Spinal cord (tissue), 10 donors: ENCODE data around the gene MMAB. TPM values are rescaled to one million over a fixed set of nuclear protein-coding genes. Genes with fewer than 3 reads are reported as not detected.
A peak's percentile ranks its signal among the peaks of the same experiment; 100 is the strongest.

Source experiments
- DNase-seq, 6 donors: peaks; one replicate each; pipeline versions ENCODE4 v3.0.0 to v3.0.0-alpha.2; 2013 to 2015; ENCODE audit warnings: low spot score in 6 of 6, low read depth in 4 of 6
- H3K27ac ChIP-seq: one replicate; pipeline ENCODE4 v1.5.1; 2013; ENCODE audit warnings: low read depth, low read length, control low read depth
- H3K27me3 ChIP-seq: one replicate; pipeline ENCODE4 v1.6.1; 2013; ENCODE audit warnings: low read length; ENCODE audit not compliant: control insufficient read depth, insufficient read depth
- H3K36me3 ChIP-seq: one replicate; pipeline ENCODE4 v1.6.1; 2013; ENCODE audit warnings: low read length; ENCODE audit not compliant: control insufficient read depth, insufficient read depth
- H3K4me1 ChIP-seq: one replicate; pipeline ENCODE4 v1.6.1; 2013; ENCODE audit warnings: low read length; ENCODE audit not compliant: control insufficient read depth, insufficient read depth
- H3K4me3 ChIP-seq: one replicate; pipeline ENCODE4 v1.5.1; 2013; ENCODE audit warnings: low read depth, low read length, control low read depth
- H3K9me3 ChIP-seq: one replicate; pipeline ENCODE4 v1.6.1; 2013; ENCODE audit warnings: low read length; ENCODE audit not compliant: control insufficient read depth, insufficient read depth
- WGBS: methylation state at CpG from one replicate; pipeline ENCODE4 v1.1.5; 2013; ENCODE audit warnings: missing lambda C conversion rate; ENCODE audit not compliant: insufficient coverage; 5-methylcytosine and 5-hydroxymethylcytosine counted together
- polyA plus RNA-seq, 2 donors: library from polyadenylated mRNA; unstranded; fragments of 120-200 nt; gene quantifications; one replicate each; pipeline ENCODE4 v1.2.1, GENCODE V29; 2013; ENCODE audit not compliant: insufficient read length in 2 of 2
- total RNA-seq, 2 donors: library from RNA; depleted of rRNA in 1 of 2; stranded (reverse); fragments of 120-200 nt in 1 of 2; fragments of >200 nt in 1 of 2; gene quantifications; one replicate each; pipeline versions ENCODE4 v1.2.3 to v1.2.4, GENCODE V29; 2013 to 2014
- donor health status: healthy.

The MMAB gene
- total and polyA plus RNA-seq, 4 donors, result 21.9 to 59.8 (median 54.2) TPM

DNA sequence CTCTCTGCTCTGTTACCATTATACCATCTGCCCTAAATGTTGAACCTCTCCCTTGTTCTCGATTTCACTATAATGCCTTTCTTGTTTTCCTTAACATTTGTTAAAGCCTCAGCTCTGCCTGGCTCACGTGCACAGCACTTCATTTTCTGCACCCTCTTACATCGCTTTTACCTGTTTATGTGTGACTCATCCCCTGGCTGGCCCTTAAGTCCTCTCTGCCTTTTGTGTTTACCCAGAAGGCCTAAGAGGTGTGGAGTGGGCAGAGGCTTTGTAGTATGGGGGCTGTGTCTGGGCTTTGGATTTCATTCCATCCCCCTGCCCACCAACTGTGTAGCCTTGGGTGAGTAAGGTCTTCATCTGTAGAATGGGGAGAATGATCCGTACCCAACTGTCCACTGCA is 59.3 kb downstream of the MMAB start:
- no peaks in the 10 kb centered on the region for H3K4me1 ChIP-seq
- no peak for DNase-seq
- 80% methylated on average over 3 of the region's 4 CpGs for WGBS
- no peak overlapping the region for H3K4me3 ChIP-seq
- no peak overlapping the region for H3K27ac ChIP-seq
- H3K36me3 ChIP-seq, result peaks cover 67% of the 10 kb centered on the region
- no peaks in the 10 kb centered on the region for H3K27me3 ChIP-seq
- H3K9me3 ChIP-seq, result no peaks in the 10 kb centered on the region

DNA sequence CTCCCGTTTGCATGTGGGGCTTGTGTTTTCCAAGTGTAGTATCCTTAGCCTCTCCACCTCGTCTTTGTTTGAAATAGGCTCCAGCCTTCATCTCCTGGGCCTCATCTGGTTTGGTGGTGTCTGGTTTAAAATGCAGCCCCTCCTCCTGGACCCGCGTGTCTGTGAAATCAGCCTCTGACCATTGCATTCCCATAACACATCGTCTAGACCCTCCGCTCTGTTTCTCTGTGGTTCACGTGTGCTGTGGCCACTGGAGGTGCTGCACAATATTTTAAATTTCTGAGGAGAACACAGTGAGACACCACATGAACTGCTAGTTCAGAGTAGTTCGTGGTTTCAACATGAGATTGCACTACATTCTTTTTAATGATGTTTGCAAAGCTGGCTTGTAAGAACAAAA is 60.3 kb downstream of the MMAB start:
- Histone ChIP-seq H3K27me3 (no peaks in the 10 kb centered on the region), H3K4me3 (no peak overlapping the region), H3K27ac (no peak overlapping the region), H3K4me1 (no peaks in the 10 kb centered on the region), H3K9me3 (no peaks in the 10 kb centered on the region), H3K36me3 (peaks cover 61% of the 10 kb centered on the region)
- WGBS, result 83% methylated on average over 2 of the region's 8 CpGs
- DNase-seq, result no peak

DNA sequence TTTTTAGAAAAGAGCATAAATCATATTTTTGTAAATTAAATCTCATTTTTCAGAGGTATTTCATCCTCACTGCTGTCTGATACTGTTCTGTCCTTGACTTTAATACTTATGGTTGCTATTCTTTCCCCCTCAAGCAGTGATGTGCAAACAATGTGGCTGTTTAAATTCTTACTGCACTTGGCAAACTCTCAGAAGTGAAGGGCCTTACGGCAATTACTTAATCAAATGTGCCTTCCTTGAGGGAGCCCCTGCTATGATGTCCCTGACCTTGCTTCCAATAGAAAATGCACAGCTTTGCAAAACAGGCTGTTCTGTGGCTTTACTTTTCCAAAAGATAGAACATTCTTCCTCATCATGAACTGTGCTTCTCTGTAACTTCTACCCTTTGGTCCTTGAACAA is 60.7 kb downstream of the MMAB start:
- Histone ChIP-seq H3K27me3 (no peaks in the 10 kb centered on the region), H3K4me1 (no peaks in the 10 kb centered on the region), H3K27ac (no peak overlapping the region), H3K36me3 (peaks cover 60% of the 10 kb centered on the region), H3K9me3 (no peaks in the 10 kb centered on the region), H3K4me3 (no peak overlapping the region)
- 17% methylated on average over 1 of the region's 1 CpG for WGBS
- DNase-seq, result peak in 2 of 6 donors; percentile 12 to 35

DNA sequence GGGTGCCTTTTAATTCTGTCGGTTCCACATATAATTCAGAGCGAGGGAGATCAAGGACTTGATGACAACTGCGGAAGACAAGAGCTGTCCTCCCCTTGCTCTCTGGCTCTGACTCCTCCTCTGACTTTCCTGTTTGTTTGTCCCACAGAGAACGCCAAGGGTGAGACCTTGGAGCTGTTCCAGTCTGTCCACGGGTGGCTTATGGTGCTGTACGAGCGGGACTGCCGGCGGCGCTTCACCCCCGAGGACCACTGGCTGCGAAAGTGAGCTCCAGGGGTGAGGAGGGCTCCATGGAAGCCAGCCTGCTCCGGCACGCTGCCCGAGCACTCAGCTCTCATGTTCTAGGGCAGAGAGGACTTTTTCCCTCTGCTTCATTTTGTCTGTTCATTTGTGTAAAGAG is 63.1 kb downstream of the MMAB start:
- Histone ChIP-seq H3K4me1 (no peaks in the 10 kb centered on the region), H3K27me3 (no peaks in the 10 kb centered on the region), H3K36me3 (peaks cover 58% of the 10 kb centered on the region), H3K27ac (no peak overlapping the region), H3K9me3 (no peaks in the 10 kb centered on the region), H3K4me3 (no peak overlapping the region)
- DNase-seq, result no peak
- WGBS, result 82% methylated on average over 15 of the region's 15 CpGs

DNA sequence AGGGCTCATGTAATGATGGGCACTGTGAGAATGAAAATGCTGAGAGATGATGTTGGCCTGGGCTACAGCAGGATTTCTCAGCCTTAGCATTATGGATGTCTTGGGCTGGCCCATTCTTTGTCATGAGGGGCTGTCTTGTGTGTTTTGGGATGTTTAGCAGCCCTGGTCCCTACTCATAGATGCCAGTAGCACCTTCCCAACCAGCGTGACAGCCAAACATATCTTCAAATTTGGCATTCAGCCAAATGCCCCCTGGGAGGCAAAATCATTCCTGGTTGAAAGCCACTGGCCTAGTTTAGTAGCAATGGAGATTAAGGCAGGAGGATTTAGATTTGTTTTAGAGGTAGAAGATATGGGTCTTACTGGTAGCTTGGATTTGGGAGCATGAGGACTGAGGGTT is 69.2 kb downstream of the MMAB start:
- Histone ChIP-seq H3K4me1 (no peaks in the 10 kb centered on the region), H3K9me3 (no peaks in the 10 kb centered on the region), H3K27ac (no peak overlapping the region), H3K4me3 (no peak overlapping the region), H3K27me3 (no peaks in the 10 kb centered on the region), H3K36me3 (peaks cover 57% of the 10 kb centered on the region)
- no CpG with 5 or more reads among the region's 1 CpG for WGBS
- DNase-seq, result peak in 1 of 6 donors; percentile 22

Other genes starting within 250 kb of the MMAB start
- gene MYO1H, start 225.6 kb downstream of the MMAB start, total RNA-seq, result under 1 TPM in 1 of 2 donors, not detected in 1; 0.28 TPM
- under 1 TPM; 0.30 to 0.90 TPM for gene MYO1H, start 225.6 kb downstream of the MMAB start, polyA plus RNA-seq
- gene KCTD10, start 96.2 kb downstream of the MMAB start, total RNA-seq, result 10 to 100 TPM; 32.1 to 41.7 TPM
- 10 to 100 TPM; 28.9 to 40.4 TPM for gene KCTD10, start 96.2 kb downstream of the MMAB start, polyA plus RNA-seq
- 10 to 100 TPM; 25.7 to 26.7 TPM for gene UBE3B, start 95.9 kb downstream of the MMAB start, total RNA-seq
- gene UBE3B, start 95.9 kb downstream of the MMAB start, polyA plus RNA-seq, result 10 to 100 TPM; 27.1 to 30.2 TPM
- gene MVK, start 290 bp upstream of the MMAB start, total RNA-seq, result 10 to 100 TPM; 19.4 to 20.4 TPM
- gene MVK, start 290 bp upstream of the MMAB start, polyA plus RNA-seq, result 10 to 100 TPM; 30.8 to 35.8 TPM
- 1 to 10 TPM; 5.2 to 7.3 TPM for gene FAM222A, start 140.3 kb upstream of the MMAB start, total RNA-seq
- gene FAM222A, start 140.3 kb upstream of the MMAB start, polyA plus RNA-seq, result 10 to 100 TPM; 21.9 to 25.0 TPM